Stimulated activated naive B cell treated with anti-CD40 and anti-IgM and Interleukin-4, amounts not matched to agents 10 μg/mL and 1 μg/mL and 100 μg/mL, for 72 hours (primary cell): ENCODE measurements around the gene CRADD.

Source experiments
- ATAC-seq, 2 donors: fragments of 150-1000 bp; cut with Tn5 transposase; replicated peaks; 2 replicates each; pipeline ENCODE4 v1.10.0; 2021; ENCODE audit warnings: moderate library complexity in 1 of 2
- DNase-seq: peaks from one replicate; pipeline ENCODE4 v3.0.0; 2021
- H3K27ac Mint-ChIP-seq: one replicate; pipeline ENCODE4 v1.8.0; 2022; ENCODE audit warnings: mild to moderate bottlenecking, mixed read lengths
- H3K27me3 Mint-ChIP-seq, 2 donors: one replicate each; pipeline ENCODE4 v1.8.0; 2022; ENCODE audit warnings: mixed read lengths in 2 of 2
- H3K36me3 Mint-ChIP-seq, 2 donors: one replicate each; pipeline ENCODE4 v1.8.0; 2022; ENCODE audit warnings: mixed read lengths in 2 of 2, mild to moderate bottlenecking in 1 of 2
- H3K4me1 Mint-ChIP-seq, 2 donors: one replicate each; pipeline ENCODE4 v1.8.0; 2022; ENCODE audit warnings: mixed read lengths in 2 of 2, mild to moderate bottlenecking in 1 of 2
- H3K4me3 Mint-ChIP-seq, 2 donors: one replicate each; pipeline ENCODE4 v1.8.0; 2022; ENCODE audit warnings: mild to moderate bottlenecking in 2 of 2, mixed read lengths in 2 of 2, moderate library complexity in 1 of 2
- H3K9me3 Mint-ChIP-seq, 2 donors: one replicate each; pipeline ENCODE4 v1.8.0; 2022; ENCODE audit warnings: mixed read lengths in 2 of 2, mild to moderate bottlenecking in 1 of 2

Gene CRADD

DNA sequence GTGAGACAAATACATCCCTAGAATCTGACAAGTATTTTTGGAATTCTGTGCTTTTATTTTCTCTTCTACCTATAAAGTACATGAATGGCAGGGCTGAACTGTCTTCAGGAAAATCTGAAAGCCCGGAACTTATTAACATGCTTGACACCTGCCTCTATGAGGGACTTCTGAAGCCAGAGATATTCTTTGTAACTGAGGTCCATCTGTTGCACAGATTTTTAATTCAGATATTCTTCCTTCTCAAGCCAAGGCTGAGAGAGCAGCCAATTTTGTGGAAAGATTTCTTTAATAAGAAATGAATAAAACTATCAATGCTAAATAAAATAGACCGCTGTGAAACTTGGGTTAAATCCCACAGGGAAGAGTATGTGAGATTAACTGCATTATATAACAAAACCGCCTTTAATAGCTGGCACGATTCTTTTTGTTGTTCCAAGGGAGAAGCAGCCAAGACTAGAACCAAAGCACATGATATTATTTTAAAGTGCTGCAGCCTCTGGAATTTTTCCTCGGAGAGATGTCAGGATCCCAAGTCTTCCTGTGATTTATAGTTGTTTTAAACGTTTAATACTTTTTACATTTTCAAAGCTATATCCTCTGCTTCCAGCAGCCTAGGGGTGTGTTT, 148.9 kb downstream of the CRADD start:
- H3K9me3 Mint-ChIP-seq: peaks cover 0 to 2% of the 10 kb centered on the region in 2 donors
- no peak overlapping the region for H3K4me3 Mint-ChIP-seq
- no peaks in the 10 kb centered on the region for H3K36me3 Mint-ChIP-seq
- H3K27ac Mint-ChIP-seq: no peak overlapping the region
- H3K27me3 Mint-ChIP-seq: no peaks in the 10 kb centered on the region
- ATAC-seq: no peak
- DNase-seq: no peak
- peaks cover 1 to 4% of the 10 kb centered on the region in 2 donors for H3K4me1 Mint-ChIP-seq

DNA sequence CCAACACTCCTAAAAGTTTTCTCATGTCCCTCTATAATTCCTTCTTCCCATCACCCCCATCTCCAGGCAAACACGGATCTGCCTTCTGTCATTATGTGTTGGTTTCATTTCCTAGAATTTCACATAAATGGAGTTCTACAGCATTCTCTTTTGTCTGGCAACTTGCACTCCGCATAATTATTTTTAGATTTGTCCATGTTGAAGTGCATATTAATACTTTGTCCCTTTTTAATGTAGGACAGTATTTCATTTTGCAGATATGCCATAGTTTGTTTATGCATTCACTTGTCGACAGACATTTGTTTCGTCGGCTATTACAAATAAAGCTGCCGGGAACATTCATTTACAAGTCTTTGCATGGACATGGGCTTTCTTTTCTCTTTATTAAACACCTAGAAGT, 150.0 kb downstream of the CRADD start:
- H3K4me1 Mint-ChIP-seq: peaks cover 1 to 4% of the 10 kb centered on the region in 2 donors
- no peak overlapping the region for H3K4me3 Mint-ChIP-seq
- no peaks in the 10 kb centered on the region for H3K36me3 Mint-ChIP-seq
- no peaks in the 10 kb centered on the region for H3K27me3 Mint-ChIP-seq
- no peak for ATAC-seq
- H3K9me3 Mint-ChIP-seq: peaks cover 0 to 2% of the 10 kb centered on the region in 2 donors
- no peak for DNase-seq
- no peak overlapping the region for H3K27ac Mint-ChIP-seq

DNA sequence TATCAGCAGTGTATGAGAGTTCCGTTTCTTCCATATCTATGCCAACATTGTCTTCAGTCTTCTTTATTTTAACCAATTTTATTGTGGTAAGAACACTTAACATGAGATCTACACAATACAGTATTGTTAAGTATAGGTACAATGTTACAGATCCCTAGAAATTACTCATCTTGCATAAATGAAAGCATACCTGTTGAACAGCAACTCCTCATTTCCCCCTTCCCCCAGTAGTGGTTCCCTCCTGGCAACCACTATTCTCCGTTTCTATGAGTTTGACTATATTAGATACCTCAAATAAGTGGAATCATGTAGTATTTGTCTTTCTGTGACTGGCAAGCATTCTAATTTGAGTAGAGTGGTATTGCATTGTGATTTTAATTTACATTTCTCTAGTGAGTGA, 150.5 kb downstream of the CRADD start:
- Mint-ChIP-seq H3K4me1 (peaks cover 0 to 4% of the 10 kb centered on the region in 2 donors), H3K4me3 (no peak overlapping the region), H3K27me3 (no peaks in the 10 kb centered on the region), H3K36me3 (no peaks in the 10 kb centered on the region), H3K9me3 (no peaks in the 10 kb centered on the region), H3K27ac (no peak overlapping the region)
- ATAC-seq (no peak), DNase-seq (no peak)

DNA sequence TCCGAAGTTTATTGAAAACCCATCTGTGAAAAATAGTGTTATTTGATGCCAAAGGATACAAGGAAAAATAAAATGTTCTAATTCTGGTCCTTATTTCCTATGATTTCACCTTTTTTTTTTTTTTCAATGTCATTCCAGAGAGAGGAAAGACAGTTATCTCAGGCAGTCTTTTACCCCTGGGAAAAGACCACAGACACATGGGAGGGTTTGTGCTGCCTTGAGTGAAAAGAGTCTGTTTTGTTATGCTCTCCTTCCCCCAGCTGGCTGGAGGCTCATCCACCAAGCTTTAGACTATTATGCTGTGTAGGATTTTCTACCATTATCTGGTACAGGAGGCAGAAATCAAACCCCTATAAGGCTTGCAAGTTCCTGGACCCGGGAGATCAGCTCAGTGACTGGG, 151.8 kb downstream of the CRADD start:
- Mint-ChIP-seq H3K27ac (no peak overlapping the region), H3K27me3 (no peaks in the 10 kb centered on the region), H3K4me1 (peaks cover 0 to 4% of the 10 kb centered on the region in 2 donors), H3K9me3 (no peaks in the 10 kb centered on the region), H3K36me3 (no peaks in the 10 kb centered on the region), H3K4me3 (no peak overlapping the region)
- no peak for DNase-seq
- no peak for ATAC-seq

DNA sequence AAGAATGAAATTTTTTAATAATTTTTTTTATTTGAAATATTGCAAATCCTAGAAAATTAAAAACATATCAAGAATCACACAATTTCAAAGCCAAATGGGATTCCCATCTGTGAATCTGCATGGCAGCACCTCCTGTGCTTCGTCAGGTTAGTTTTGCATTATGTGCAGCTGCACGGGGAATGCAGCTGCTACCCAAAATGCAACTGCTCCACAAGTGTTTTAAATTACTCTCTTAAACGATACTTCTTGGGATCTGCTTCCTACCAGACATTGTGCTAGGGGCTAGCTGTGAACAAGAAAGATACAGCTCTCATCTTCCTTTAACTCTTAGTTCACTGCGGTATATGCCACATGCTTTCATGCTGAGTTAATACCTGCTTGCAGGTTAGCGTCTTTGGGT, 154.2 kb downstream of the CRADD start:
- DNase-seq: no peak
- no peak for ATAC-seq
- no peaks in the 10 kb centered on the region for H3K36me3 Mint-ChIP-seq
- H3K27ac Mint-ChIP-seq: no peak overlapping the region
- no peak overlapping the region for H3K4me3 Mint-ChIP-seq
- H3K27me3 Mint-ChIP-seq: no peaks in the 10 kb centered on the region
- H3K9me3 Mint-ChIP-seq: no peaks in the 10 kb centered on the region
- H3K4me1 Mint-ChIP-seq: peaks cover 0 to 4% of the 10 kb centered on the region in 2 donors

DNA sequence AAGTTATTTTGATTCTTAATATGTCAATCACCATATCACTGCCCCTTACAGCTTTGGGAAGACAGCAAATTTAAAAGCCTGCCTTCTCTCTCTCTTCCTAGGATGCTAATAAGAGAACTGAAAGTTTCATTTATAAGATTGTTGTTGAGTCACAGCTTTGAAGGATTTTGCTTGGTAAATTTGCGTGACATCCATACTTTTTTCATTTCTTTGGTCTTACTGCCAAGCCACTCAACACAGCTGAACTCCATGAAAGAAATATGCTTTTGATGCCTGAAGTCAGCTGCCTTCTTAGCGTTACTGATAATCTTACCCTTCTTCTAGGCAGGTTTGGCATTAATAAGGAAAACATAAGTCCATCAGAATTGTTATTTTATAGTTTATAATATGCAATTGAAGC, 155.0 kb downstream of the CRADD start:
- Mint-ChIP-seq H3K4me3 (no peak overlapping the region), H3K36me3 (no peaks in the 10 kb centered on the region), H3K9me3 (no peaks in the 10 kb centered on the region), H3K27ac (no peak overlapping the region), H3K4me1 (peaks cover 0 to 4% of the 10 kb centered on the region in 2 donors), H3K27me3 (no peaks in the 10 kb centered on the region)
- no peak for DNase-seq
- ATAC-seq: no peak

DNA sequence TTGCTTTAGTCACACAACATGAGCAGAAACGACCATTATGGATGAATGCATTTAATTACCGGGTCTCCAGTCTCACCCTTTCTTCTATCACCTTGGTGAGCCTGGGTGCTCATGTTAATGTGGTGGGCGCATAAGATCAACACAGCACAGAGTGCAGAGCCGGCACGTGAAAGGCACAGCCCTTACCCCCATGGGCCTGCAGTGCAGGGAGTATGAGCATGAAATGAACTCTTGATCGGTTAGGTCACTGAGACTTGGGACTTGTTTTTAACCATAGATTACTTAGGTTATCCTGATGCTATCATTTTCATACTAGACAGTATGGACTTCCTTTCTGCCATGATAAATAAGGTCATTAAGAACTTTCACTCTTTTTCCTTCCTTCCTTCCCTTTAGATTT, 156.8 kb downstream of the CRADD start:
- DNase-seq: no peak
- no peaks in the 10 kb centered on the region for H3K9me3 Mint-ChIP-seq
- peaks cover 4% of the 10 kb centered on the region in 2 donors for H3K36me3 Mint-ChIP-seq
- no peaks in the 10 kb centered on the region for H3K27me3 Mint-ChIP-seq
- no peak overlapping the region for H3K27ac Mint-ChIP-seq
- H3K4me1 Mint-ChIP-seq: peaks cover 0 to 2% of the 10 kb centered on the region in 2 donors
- H3K4me3 Mint-ChIP-seq: no peak overlapping the region
- ATAC-seq: no peak

DNA sequence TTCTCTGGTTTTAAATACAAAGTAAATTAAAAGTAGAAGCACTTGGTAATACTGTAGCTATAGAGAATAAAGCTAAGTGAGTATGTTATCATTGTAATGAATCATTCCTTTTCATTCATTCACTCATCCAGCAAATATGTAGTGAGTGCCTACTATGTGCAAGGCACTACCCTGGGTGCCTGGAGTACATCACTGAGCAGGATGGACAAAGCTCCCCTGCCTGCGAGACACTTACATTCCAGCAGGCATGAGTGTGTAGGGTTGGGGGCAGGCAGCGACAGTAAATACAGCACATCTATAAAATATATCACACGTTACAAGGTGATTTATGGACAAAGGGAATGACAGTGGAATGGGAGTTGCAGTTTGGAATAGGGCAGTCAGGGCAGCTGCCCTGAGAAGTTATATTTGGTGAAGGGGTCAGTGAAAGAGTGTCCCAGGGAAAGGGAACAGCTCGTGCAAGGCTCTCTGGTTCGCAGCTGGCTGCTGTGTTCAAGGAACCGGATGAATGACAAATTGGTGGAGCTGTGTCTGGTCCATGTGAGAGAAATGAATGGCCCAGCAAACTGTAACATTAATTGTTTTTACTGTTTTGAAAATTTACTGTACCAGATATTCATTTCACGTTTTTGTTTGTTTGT, 159.6 kb downstream of the CRADD start:
- DNase-seq (no peak), ATAC-seq (no peak)
- Mint-ChIP-seq H3K27ac (no peak overlapping the region), H3K4me1 (peaks cover 0 to 2% of the 10 kb centered on the region in 2 donors), H3K36me3 (peaks cover 4 to 8% of the 10 kb centered on the region in 2 donors), H3K4me3 (no peak overlapping the region), H3K27me3 (no peaks in the 10 kb centered on the region), H3K9me3 (no peaks in the 10 kb centered on the region)

DNA sequence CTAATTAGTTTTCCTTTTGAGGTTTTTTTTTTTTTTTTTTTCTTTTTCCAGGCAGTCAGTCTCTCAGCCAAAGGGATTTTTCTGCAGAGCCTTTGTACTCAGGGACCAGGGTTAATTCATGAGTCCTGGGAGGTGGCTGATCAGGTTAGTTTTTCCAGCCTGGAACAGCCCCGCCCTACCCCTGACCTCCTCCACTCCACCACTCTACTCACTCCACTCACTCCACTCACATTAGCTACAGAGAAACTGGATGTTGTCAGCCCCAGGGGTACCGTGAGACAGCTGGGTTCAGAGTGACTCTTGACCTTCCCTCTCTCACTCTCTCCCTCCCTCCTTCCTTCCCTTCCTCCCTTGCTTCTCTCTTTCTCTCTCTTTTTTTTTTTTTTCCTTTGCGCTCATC, 161.0 kb downstream of the CRADD start:
- H3K4me1 Mint-ChIP-seq: peaks cover 0 to 2% of the 10 kb centered on the region in 2 donors
- no peak overlapping the region for H3K27ac Mint-ChIP-seq
- no peaks in the 10 kb centered on the region for H3K27me3 Mint-ChIP-seq

DNA sequence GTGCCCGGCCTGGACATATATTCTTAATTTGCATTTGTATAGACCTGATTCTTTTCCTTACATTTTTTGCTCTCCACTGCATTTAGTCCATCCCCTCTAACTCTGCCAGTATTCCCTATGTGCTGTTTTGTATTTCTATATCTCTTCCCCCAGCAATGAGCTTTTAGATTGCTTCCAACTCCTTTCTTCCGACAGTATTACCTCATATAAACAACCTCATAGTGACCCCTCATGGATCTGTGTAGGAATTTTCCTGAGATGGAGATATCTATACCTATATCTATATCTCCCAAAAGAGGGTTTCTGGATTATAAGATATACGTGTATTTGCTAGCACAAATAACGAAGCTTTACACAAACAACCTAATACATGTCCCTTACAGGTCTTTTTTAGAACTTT, 161.9 kb downstream of the CRADD start:
- Mint-ChIP-seq H3K9me3 (no peaks in the 10 kb centered on the region), H3K4me1 (peaks cover 0 to 2% of the 10 kb centered on the region in 2 donors), H3K4me3 (no peak overlapping the region), H3K27ac (no peak overlapping the region), H3K36me3 (peaks cover 9% of the 10 kb centered on the region in 2 donors), H3K27me3 (no peaks in the 10 kb centered on the region)
- ATAC-seq (no peak), DNase-seq (no peak)

More for the DNA sequence above, 161.0 kb downstream of the CRADD start:
- Mint-ChIP-seq H3K36me3 (peaks cover 9% of the 10 kb centered on the region in 2 donors), H3K4me3 (no peak overlapping the region), H3K9me3 (no peaks in the 10 kb centered on the region)
- ATAC-seq: no peak
- DNase-seq: no peak

DNA sequence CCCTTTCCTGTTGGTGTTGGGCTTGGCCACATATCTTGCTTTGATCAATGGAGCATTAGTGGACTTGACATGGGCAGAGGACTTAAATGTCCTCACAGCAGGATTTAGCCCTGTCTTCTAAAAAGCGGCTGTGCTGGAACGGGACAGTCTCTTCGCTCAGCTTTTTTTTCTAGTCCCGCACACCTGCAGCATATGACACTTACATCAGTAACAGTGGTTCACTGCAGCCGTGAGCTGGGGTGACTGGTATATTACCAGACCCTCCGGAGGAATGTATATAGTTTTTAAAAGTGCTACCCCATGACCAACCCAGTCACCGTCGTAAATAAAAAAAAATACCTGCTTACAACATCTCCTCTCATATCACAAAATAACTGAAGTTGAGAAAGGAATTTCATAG, 164.5 kb downstream of the CRADD start:
- Mint-ChIP-seq H3K4me3 (no peak overlapping the region), H3K36me3 (peaks cover 9 to 13% of the 10 kb centered on the region in 2 donors)

DNA sequence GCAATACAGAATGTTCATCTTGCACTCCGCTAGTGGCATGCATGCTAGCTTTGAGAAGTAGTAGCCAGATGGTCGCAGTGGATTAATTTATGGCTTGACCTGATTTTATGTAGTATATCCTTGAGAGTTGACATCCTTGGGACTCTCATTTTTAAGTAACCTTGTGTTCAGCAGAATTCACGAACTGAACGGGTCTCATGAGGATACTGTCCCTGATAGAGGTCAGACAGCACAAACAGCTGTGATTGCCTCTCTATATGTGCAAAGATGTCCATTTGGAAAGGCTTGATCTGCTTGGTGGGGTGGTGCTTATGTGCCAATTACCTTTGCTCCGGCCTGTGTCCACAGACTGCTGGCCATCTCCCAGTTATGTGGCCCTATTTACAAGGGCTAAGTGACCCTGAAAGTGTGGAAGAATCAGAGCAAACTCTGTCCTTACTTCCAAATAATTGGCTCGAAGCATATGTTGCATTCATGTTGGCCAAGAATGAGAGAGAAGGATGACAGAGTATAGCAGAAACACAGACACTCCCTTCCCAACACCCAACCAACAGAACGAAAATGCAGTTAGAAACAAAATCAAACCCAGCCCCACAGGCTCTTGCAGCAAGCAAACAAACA, 167.1 kb downstream of the CRADD start:
- Mint-ChIP-seq H3K9me3 (peaks cover 5 to 6% of the 10 kb centered on the region in 2 donors), H3K4me1 (peaks cover 24 to 32% of the 10 kb centered on the region in 2 donors), H3K27me3 (no peaks in the 10 kb centered on the region), H3K36me3 (peaks cover 5 to 16% of the 10 kb centered on the region in 2 donors), H3K4me3 (no peak overlapping the region), H3K27ac (peak overlapping the region; percentile 77)
- ATAC-seq (no peak), DNase-seq (no peak)

More for the DNA sequence above, 164.5 kb downstream of the CRADD start:
- H3K9me3 Mint-ChIP-seq: no peaks in the 10 kb centered on the region
- no peak overlapping the region for H3K27ac Mint-ChIP-seq
- no peaks in the 10 kb centered on the region for H3K27me3 Mint-ChIP-seq
- ATAC-seq (no peak), DNase-seq (no peak)
- H3K4me1 Mint-ChIP-seq: peaks cover 6 to 7% of the 10 kb centered on the region in 2 donors

DNA sequence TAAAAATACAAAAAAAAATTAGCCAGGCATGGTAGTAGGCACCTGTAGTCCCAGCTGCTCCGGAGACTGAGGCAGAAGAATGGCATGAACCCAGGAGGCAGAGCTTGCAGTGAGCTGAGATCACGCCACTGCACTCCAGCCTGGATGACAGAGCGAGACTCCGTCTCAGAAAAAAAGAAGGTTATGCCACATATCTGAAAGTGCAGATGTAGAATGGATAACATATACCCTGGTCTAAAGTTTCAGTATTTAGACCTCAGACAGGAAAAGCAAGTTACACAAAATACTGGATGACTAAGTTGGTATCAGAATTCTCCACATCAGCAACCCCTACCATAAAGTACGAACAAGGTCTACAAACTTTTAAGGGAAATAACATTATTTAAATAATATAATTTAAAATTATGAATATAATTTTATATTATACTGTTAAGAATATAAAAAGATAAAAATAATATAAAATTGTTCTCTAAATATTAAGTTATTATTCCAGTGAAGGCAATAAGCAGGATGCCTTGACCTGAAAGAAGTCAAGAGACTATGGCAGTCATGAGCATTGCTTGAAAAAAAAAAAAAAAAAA, 169.9 kb downstream of the CRADD start:
- peaks cover 24 to 38% of the 10 kb centered on the region in 2 donors for H3K4me1 Mint-ChIP-seq
- peak overlapping the region in 1 of 2 donors; percentile 56 for H3K4me3 Mint-ChIP-seq
- no peak for DNase-seq
- ATAC-seq: peak in 1 of 2 donors; percentile 7
- peaks cover 5 to 6% of the 10 kb centered on the region in 2 donors for H3K9me3 Mint-ChIP-seq
- peaks cover 2 to 23% of the 10 kb centered on the region in 2 donors for H3K36me3 Mint-ChIP-seq
- H3K27me3 Mint-ChIP-seq: no peaks in the 10 kb centered on the region
- peak overlapping the region; percentile 93 for H3K27ac Mint-ChIP-seq

DNA sequence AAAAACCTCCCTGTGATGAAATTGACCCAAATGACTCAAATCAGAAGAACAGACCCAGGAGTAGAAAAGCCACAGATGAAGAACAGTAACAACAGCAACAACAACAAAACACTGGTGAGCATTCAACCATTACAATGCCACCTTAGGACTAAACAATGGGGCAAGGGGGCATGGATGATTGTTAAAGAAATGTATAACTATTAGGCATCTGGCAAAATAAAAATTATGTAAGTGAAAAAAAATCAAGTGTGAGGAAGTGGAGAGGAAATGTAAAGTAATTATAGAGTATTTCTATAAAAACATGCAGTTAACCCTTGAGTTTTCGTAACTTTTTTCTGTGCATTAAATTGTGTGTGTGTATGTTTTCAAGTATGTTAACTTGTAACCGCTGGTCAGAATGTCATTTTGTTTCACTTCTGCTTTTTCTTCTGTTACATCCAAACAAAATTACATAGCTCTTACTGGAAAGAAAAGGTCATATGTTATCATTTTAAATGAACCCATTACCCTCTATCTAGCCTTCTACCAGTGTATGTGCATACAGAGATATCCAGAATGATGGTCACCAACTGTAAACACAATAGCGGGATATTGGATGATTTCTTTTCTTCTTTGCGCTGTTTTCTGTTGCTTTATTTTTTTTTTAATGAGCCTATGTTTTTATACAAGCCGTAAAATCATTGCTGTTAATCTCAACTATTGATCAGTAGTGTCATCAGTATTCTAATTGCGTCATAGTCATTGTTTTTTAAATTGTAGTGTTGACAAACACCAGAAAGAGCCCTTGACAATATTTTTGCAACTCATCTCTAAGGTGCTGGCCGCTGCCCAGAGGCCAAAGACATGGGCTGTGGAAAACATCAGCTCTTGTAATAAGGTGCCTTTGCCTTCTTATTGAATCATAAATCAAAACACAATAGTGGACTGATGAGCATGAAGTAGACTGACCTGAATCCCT, 170.6 kb downstream of the CRADD start:
- peak overlapping the region; percentile 56 to 69 for H3K4me3 Mint-ChIP-seq
- H3K36me3 Mint-ChIP-seq: peaks cover 2 to 18% of the 10 kb centered on the region in 2 donors
- ATAC-seq: peak; percentile 85 to 91
- no peaks in the 10 kb centered on the region for H3K27me3 Mint-ChIP-seq
- peaks cover 5 to 6% of the 10 kb centered on the region in 2 donors for H3K9me3 Mint-ChIP-seq
- H3K4me1 Mint-ChIP-seq: peaks cover 24 to 38% of the 10 kb centered on the region in 2 donors
- peak overlapping the region; percentile 93 for H3K27ac Mint-ChIP-seq
- DNase-seq: peak; percentile 16
